GM18526 (cell line): ENCODE data around the gene KRTAP23-1.

Experiments used
- POLR2A ChIP-seq: IDR thresholded peaks from 3 replicates; pipeline ENCODE4 v1.6.1; 2011; ENCODE audit not compliant: insufficient read length; ENCODE audit errors: extremely low read depth

KRTAP23-1 gene

GRCh38 chr21:30348506-30348905 lies at the start of gene KRTAP23-1:
Gene KRTAP23-1, minus strand, starts transcription at chr21:30348606. Its CDS starts 0 bp downstream, at chr21:30348606.
- TF ChIP-seq POLR2A = no peak

GRCh38 chr21:30395731-30396130 lies 47.3 kb upstream of the KRTAP23-1 start, which contains the start of gene KRTAP13-1:
Gene KRTAP13-1, plus strand, starts transcription at chr21:30396031. Its CDS starts 56 bp downstream, at chr21:30396087.
- TF ChIP-seq POLR2A = no peak

GRCh38 chr21:30391492-30392025 lies 43.2 kb upstream of the KRTAP23-1 start:
- no peak for TF ChIP-seq POLR2A

GRCh38 chr21:30382201-30382600 lies 33.8 kb upstream of the KRTAP23-1 start:
- no peak for TF ChIP-seq POLR2A

- TF ChIP-seq POLR2A = no peak
Observed at GRCh38 chr21:30372139-30372770, 23.8 kb upstream of the KRTAP23-1 start, which contains the start of gene KRTAP13-2. Gene KRTAP13-2, minus strand, starts transcription at chr21:30372271. Its CDS starts 58 bp downstream, at chr21:30372213.

- TF ChIP-seq POLR2A = no peak
Observed at GRCh38 chr21:30355906-30356305, 7.5 kb upstream of the KRTAP23-1 start.

GRCh38 chr21:30354308-30355005 lies 6.1 kb upstream of the KRTAP23-1 start:
- no peak for TF ChIP-seq POLR2A

- TF ChIP-seq POLR2A = no peak
Observed at GRCh38 chr21:30351534-30351933, 3.1 kb upstream of the KRTAP23-1 start.

- TF ChIP-seq POLR2A = no peak
Observed at GRCh38 chr21:30349572-30349971, 1.2 kb upstream of the KRTAP23-1 start.

GRCh38 chr21:30345014-30345413 lies 3.4 kb downstream of the KRTAP23-1 start:
- TF ChIP-seq POLR2A = no peak

GRCh38 chr21:30340714-30341573 lies 7.5 kb downstream of the KRTAP23-1 start:
- no peak for TF ChIP-seq POLR2A

GRCh38 chr21:30338717-30339116 lies 9.7 kb downstream of the KRTAP23-1 start:
- no peak for TF ChIP-seq POLR2A

GRCh38 chr21:30337772-30338171 lies 10.6 kb downstream of the KRTAP23-1 start:
- TF ChIP-seq POLR2A = no peak

- no peak for TF ChIP-seq POLR2A
Observed at GRCh38 chr21:30337276-30337744, 11.1 kb downstream of the KRTAP23-1 start, which contains the start of gene KRTAP27-1. Gene KRTAP27-1, minus strand, starts transcription at chr21:30337694. Its CDS starts 26 bp downstream, at chr21:30337668.

- no peak for TF ChIP-seq POLR2A
Observed at GRCh38 chr21:30336596-30336995, 11.8 kb downstream of the KRTAP23-1 start.
